Islet of Langerhans (tissue), 1 donor: ENCODE measurements around the gene SLC15A1.

Experiments used
- FAIRE-seq: peaks from one replicate; lab custom pipeline; 2011; peaks lifted over from hg19 to GRCh38; lab: Jason Lieb, UNC

SLC15A1 gene

DNA sequence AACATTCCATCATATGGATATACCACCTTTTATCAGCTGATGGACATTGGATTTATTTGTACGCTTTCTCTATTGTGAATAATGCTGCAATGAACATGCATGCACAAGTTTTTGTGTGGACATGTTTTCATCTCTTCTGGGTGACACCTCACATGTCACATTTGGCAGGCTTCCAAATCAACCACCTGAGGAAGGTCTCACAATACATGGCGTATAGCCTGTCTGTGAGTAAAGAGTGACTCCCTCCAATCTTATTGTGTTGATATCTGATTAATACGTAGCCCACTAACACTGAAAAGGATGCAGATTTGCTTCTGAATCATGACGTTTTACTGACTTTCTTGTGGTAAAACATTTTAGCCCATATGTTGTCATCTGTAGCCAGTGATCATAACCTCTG, 61.1 kb downstream of the SLC15A1 start:
- FAIRE-seq: no peak

GRCh38 chr13:98690348-98691022, 62.0 kb downstream of the SLC15A1 start:
- FAIRE-seq: no peak

DNA sequence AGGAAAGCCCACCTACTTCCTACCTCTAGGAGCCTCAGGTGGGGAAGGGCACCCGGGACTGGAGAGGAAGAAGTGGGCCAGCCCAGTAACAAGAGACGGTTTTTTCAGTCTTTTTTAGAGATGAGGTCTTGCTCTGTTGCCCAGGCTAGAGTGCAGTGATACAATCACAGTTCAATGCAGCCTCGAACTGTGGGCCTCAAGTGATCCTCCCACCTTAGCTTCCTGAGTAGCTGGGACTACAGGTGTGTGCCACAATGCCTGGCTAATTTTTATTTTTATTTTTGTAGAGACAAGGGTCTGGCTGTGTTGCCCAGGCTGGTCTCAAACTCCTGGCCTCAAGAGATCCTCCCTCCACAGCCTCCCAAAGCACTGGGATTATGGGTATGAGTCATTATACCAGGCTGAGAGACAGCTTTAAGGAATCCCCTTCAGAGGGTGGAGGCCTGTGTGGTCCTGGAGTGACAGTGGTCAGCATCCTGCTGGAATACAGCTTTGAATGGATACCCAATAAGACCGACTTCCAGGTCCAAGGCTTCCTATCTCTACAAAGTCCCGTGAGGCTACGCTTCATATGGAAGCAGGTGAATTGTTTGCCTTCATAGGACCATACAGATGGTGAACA, 63.0 kb downstream of the SLC15A1 start:
- no peak for FAIRE-seq

- no peak for FAIRE-seq
Measured at GRCh38 chr13:98688373-98688772, 64.1 kb downstream of the SLC15A1 start.

DNA sequence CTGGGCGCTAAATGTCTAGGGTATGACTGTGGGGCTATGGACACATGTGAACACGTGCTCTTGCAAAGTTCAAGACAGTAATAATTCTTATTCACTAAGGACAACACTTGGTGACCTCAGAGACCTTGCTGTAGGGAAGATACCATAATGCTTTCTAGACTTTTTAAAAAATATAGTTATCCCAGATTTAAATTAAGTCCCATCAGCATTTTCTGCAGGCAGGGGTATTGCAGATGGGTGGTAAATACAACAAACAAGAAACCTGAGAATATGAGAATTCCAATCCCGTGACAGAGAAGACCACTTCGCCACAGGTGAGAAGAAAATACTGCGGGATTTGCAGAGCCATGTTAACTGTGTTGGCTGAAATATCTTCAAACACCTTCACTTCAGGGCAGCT, 65.2 kb downstream of the SLC15A1 start:
- no peak for FAIRE-seq

DNA sequence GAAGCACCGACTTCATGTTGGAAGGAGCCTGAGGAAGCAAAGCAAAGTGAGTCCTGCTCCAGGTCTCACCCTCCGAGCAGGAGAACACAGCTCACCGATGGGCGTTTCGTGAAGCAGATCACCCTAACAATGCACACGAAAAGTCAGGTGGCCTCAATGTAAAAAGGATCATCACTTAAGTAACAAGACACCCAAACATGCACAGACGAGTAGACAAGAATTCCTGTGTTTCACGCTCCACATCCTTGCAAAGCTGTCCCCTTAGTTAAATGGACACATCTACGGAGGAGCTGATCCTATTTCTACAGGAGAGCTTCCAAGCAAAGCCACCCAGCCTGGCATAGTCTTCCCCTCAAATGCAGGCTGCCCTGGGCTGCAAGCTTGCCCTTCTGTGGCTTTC, 66.2 kb downstream of the SLC15A1 start:
- no peak for FAIRE-seq

- FAIRE-seq: no peak
Measured at GRCh38 chr13:98685146-98685545, 67.3 kb downstream of the SLC15A1 start.

DNA sequence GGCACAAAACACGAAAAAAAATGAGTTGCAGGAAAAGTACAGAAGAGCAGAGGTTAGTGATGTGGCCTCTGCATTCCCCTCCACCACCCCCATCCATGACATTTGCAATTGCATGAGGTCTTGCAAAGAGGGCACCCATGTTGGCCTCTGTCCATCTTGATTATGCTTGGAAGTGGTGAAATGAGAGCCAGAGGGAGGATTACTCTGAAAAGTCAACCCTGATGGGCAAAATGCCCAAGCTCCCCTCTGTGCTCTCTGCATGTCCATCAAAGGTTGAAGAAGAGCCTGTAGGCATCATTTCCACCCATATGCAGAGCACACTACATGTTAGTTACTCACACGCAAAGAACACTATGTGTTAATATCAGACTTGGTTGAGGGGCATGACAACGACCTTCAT, 71.4 kb downstream of the SLC15A1 start:
- FAIRE-seq: no peak

DNA sequence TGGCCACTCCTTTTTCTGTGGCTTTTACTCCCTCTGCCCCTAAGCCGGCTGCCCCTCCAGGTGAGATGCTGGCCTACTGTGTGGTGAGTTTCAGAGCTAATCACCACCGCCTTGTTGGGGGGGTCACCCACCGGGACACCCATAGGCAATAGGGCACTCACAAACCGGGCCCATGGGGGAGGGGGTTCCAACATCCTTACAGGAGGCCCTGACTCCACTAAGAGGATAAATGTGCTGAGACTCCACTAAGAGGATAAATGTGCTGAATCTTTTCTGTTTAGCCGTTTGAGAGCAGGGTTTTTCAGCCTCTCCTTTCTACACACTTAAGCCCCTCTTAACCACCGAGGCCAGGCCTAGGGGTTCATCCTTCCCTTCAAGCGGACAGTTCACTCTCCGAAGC, 73.7 kb downstream of the SLC15A1 start:
- FAIRE-seq: no peak

DNA sequence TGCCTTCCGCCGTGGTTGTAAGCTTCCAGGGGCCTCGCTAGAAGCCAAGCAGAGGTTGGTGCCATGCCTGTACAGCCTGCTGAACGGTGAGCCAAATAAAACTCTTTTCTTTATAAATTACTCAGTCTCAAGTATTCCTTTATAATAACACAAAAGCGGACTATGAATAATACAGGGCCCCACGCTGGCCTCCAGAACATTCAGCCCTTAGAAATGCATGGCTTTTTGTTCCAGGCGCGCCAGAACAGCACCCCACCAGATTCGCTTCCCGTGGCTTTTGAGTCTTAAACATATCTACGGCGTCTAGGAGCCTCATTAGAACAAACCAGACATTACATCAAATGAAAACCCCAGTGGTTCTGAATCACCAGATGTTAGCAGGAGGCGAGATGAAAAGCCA, 75.1 kb downstream of the SLC15A1 start:
- no peak for FAIRE-seq

DNA sequence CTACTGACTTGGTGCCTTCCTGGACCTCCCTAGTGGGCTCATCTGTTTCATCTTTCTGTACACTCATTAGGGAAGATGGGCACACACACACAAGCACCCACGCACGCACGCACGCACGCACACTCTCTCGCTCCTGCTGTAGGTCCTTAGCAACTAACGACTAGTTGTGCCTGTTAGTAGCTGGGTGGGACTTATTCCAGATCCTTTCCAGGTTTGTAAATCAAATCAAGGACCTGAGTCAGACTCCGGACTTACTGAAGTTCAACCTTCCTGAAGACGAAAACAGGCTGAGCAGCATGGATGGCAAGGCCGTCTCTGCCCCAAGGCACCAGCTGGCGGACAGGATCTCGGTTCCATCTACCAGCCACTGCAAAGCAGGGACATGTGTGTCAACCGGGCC, 76.2 kb downstream of the SLC15A1 start:
- no peak for FAIRE-seq

DNA sequence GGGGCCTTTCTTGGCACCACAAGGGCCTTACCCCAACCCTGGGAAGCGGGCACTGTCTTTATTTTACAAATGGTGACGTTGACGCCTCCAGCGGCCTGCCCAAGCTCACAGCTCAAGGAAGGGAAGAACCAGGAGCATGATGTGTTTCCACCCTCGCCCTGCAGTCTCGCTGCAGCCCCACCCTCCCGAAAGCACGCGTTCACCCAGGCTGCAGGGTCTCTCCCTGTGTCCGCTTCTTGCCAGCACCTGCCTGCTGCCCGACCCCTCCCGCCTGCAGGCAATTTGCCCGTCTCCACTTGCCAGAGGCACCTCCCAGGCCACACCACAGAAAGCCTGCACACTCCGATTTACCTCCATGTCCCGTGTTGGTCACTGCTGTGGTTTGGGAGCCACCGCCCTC, 76.6 kb downstream of the SLC15A1 start:
- no peak for FAIRE-seq

- no peak for FAIRE-seq
Measured at GRCh38 chr13:98675066-98675465, 77.4 kb downstream of the SLC15A1 start.

DNA sequence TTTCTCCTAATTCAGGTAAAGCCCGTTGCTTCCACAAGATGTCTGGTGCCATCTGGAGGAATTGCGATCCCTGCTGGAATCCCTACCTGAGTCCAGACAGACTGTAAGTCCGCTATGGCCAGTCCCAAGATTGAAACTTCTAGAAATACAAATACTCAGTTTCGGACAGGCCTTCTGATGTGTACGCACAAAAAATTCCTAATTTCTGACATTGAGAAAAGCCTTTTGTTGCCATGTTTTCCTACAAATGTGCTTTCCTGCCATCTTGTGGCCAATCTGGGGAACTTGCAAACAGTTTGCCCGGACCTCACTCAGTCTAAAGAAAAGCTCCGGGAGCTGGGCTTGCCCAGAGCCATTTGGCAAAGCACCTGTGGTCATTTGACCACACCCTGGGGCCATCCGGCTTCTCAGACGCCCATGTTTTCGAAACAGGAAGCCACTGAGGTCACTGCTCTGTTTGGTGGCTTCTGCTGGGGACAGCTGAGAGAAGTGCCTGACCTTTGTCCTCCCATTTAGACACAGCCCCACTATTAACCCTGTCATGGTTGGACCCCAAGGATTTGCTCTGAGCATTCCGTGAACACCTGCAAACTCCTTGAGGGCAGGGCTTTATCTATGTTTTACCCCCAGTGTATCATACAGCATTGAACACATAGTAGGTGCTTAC, 79.4 kb downstream of the SLC15A1 start:
- peak; percentile 83 for FAIRE-seq

- no peak for FAIRE-seq
Measured at GRCh38 chr13:98668155-98668554, 84.3 kb downstream of the SLC15A1 start.

- FAIRE-seq: no peak
Measured at GRCh38 chr13:98665638-98665995, 86.9 kb downstream of the SLC15A1 start.

GRCh38 chr13:98664924-98665637, 87.4 kb downstream of the SLC15A1 start:
- no peak for FAIRE-seq

- FAIRE-seq: no peak
Measured at GRCh38 chr13:98664510-98664909, 88.0 kb downstream of the SLC15A1 start.

GRCh38 chr13:98664047-98664446, 88.4 kb downstream of the SLC15A1 start:
- FAIRE-seq: no peak

- FAIRE-seq: no peak
Measured at GRCh38 chr13:98658131-98658530, 94.3 kb downstream of the SLC15A1 start.

DNA sequence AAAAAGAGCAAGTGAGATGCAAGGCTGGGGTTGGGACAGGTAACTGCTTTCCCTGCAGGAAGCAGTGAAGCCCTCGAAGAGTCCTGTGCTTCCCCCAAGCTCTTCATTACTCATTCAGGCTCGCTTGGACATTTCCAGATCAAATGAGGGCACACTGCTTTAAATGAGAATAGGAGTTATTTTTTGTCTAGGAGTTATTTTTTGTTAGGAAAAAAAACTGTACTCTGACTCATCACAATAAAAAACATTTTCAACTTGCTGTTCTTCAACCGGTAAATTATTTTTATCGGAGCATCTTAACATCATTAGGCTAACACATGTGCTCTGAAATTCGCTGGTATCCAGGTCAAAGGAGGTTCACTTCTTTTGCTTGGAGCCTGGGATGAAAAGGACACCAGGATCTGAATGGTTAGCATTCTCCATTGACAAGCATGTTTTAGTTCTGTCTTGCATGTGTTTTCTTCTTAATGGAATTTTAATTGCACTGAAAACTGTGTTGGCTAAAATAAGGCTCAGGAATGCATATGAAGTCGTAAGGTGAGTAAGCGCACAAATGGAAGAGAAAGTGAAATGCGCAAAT, 94.9 kb downstream of the SLC15A1 start:
- no peak for FAIRE-seq

GRCh38 chr13:98656223-98656622, 96.2 kb downstream of the SLC15A1 start:
- FAIRE-seq: no peak

DNA sequence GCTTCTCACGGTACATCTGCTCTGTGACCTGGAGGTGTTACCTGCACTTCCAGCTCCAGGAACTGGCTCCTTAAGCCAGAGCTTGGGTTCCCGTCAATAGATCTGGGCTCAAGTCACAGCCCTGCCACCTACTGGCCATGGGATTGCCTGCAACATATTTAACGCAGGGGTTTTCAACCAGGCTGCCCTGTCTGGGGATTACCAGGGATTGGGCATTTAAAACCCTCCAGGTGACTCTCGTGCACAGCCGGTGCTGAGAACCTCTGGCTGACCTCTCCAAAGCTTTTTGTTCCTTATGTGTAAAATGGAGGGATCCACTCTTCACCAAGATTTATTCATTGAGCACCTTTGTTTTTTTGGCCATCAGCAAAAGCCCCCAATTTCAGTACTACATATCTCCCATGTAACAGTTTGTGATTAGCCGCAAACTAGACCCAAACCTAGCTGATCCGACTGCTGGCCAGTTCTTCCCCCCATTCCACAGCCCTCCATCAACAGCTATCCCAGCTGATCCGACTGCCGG, 98.9 kb downstream of the SLC15A1 start:
- FAIRE-seq: no peak
